Lower lobe of right lung (tissue), 2 donors: ENCODE data around the gene MAD1L1. TPM values are rescaled to one million over a fixed set of nuclear protein-coding genes. Genes with fewer than 3 reads are reported as not detected.

Experiments
- ATAC-seq, 2 donors: fragments of 200-7000 bp; cut with Tn5 transposase; one replicate each; pipeline ENCODE4 v1.9.1; 2020 to 2022; ENCODE audit warnings: mild to moderate bottlenecking in 2 of 2, moderate library complexity in 2 of 2
- DNase-seq: peaks from one replicate; pipeline ENCODE4 v3.0.0-alpha.2; 2020
- H3K27ac ChIP-seq: fragments of 200-600 bp; one replicate; pipeline ENCODE4 v1.8.0; 2022
- H3K27me3 ChIP-seq: fragments of 200-600 bp; one replicate; pipeline ENCODE4 v1.8.0; 2022; ENCODE audit warnings: low read depth
- H3K36me3 ChIP-seq: fragments of 200-600 bp; one replicate; pipeline ENCODE4 v1.8.0; 2022; ENCODE audit warnings: mild to moderate bottlenecking
- H3K4me1 ChIP-seq: fragments of 200-600 bp; one replicate; pipeline ENCODE4 v1.8.0; 2022
- H3K4me3 ChIP-seq: fragments of 200-600 bp; one replicate; pipeline ENCODE4 v1.8.0; 2022; ENCODE audit warnings: mild to moderate bottlenecking
- H3K9me3 ChIP-seq: fragments of 200-600 bp; one replicate; pipeline ENCODE4 v1.8.0; 2022
- CTCF ChIP-seq: fragments of 200-600 bp; IDR thresholded peaks from one replicate; pipeline ENCODE4 v1.8.0; 2022; ENCODE audit warnings: antibody characterized with exemption, mild to moderate bottlenecking
- intact Hi-C: fragments of 100-400 bp; cut with DNase I; formaldehyde crosslinking; loops from one replicate; pipeline ENCODE4 v1.11.0; 2022
- total RNA-seq: library from RNA; stranded (reverse); fragmentation: NEBNext Ultra II Directional; extraction: Animal tissue kit (Norgen Biotek cat#: 25700); gene quantifications from one replicate; pipeline ENCODE4 v1.2.1, GENCODE V29; 2021
- donor health status: DM: no; HTN: yes; CAD: no; lungs with severe emphysema.

The MAD1L1 gene
- total RNA-seq, 1 donor from 2014 or later, result 44.5 TPM

GRCh38 chr7:1849351-1850041, 383.2 kb downstream of the MAD1L1 start:
- Histone ChIP-seq H3K36me3 (no peaks in the 10 kb centered on the region), H3K9me3 (no peaks in the 10 kb centered on the region), H3K4me1 (no peaks in the 10 kb centered on the region), H3K27me3 (no peaks in the 10 kb centered on the region), H3K4me3 (no peak overlapping the region), H3K27ac (no peak overlapping the region)
- TF ChIP-seq CTCF, result no peak
- peak; percentile 49 for DNase-seq
- ATAC-seq, result no peak
- intact Hi-C loops, result no loop called here

GRCh38 chr7:1848911-1849311, 383.8 kb downstream of the MAD1L1 start:
- ATAC-seq (no peak), DNase-seq (peak; percentile 12)
- H3K27ac ChIP-seq, result no peak overlapping the region
- H3K36me3 ChIP-seq, result no peaks in the 10 kb centered on the region
- no peak for TF ChIP-seq CTCF
- intact Hi-C loops, result no loop called here
- no peaks in the 10 kb centered on the region for H3K4me1 ChIP-seq
- H3K9me3 ChIP-seq, result no peaks in the 10 kb centered on the region
- H3K27me3 ChIP-seq, result no peaks in the 10 kb centered on the region
- H3K4me3 ChIP-seq, result no peak overlapping the region

GRCh38 chr7:1848013-1848640, 384.6 kb downstream of the MAD1L1 start:
- no peak for TF ChIP-seq CTCF
- ATAC-seq (no peak), DNase-seq (peak; percentile 38)
- H3K36me3 ChIP-seq, result no peaks in the 10 kb centered on the region
- no peaks in the 10 kb centered on the region for H3K27me3 ChIP-seq
- no peak overlapping the region for H3K4me3 ChIP-seq
- intact Hi-C loops, result no loop called here
- H3K9me3 ChIP-seq, result no peaks in the 10 kb centered on the region
- no peaks in the 10 kb centered on the region for H3K4me1 ChIP-seq
- no peak overlapping the region for H3K27ac ChIP-seq

- peak; percentile 39 for DNase-seq
- no peak for ATAC-seq
Observed at GRCh38 chr7:1847260-1848001, 385.3 kb downstream of the MAD1L1 start.

More at GRCh38 chr7:1847260-1848001, 385.3 kb downstream of the MAD1L1 start:
- Histone ChIP-seq H3K27me3 (no peaks in the 10 kb centered on the region), H3K9me3 (no peaks in the 10 kb centered on the region), H3K36me3 (no peaks in the 10 kb centered on the region), H3K27ac (no peak overlapping the region), H3K4me1 (no peaks in the 10 kb centered on the region), H3K4me3 (no peak overlapping the region)
- intact Hi-C loops, result no loop called here
- TF ChIP-seq CTCF, result no peak
